Bronchial epithelial cell (primary cell): ENCODE measurements around the gene DTNBP1. TPM values are rescaled to one million over a fixed set of nuclear protein-coding genes. Genes with fewer than 3 reads are reported as not detected.

Source experiments
- DNase-seq: peaks from one replicate; pipeline ENCODE4 v3.0.0-alpha.2; 2010; ENCODE audit warnings: low read depth
- FAIRE-seq: peaks from 2 replicates; lab custom pipeline; 2011; peaks lifted over from hg19 to GRCh38; lab: Jason Lieb, UNC
- H3K27me3 ChIP-seq: 2 replicates; pipeline ENCODE4 v1.5.1; 2011; ENCODE audit warnings: low read length; ENCODE audit not compliant: control insufficient read depth, insufficient read depth
- H3K36me3 ChIP-seq: 2 replicates; pipeline ENCODE4 v1.5.1; 2011; ENCODE audit warnings: low read length; ENCODE audit not compliant: control insufficient read depth, insufficient read depth
- H3K4me3 ChIP-seq: 2 replicates; pipeline ENCODE4 v1.5.1; 2011; ENCODE audit warnings: mild to moderate bottlenecking, low read depth, low read length, control low read depth
- total RNA-seq: library from RNA; depleted of rRNA; stranded (reverse); fragments of >200 nt; gene quantifications from 2 replicates; pipeline ENCODE4 v1.2.1, GENCODE V29; 2014
- TF ChIP-seq, protein P1 (sequence below): IDR thresholded peaks from 2 replicates; pipeline ENCODE4 v1.5.1; 2011; ENCODE audit warnings: mild to moderate bottlenecking, moderate library complexity, low read length, control low read depth, inconsistent platforms; ENCODE audit not compliant: insufficient read depth, severe bottlenecking

Gene DTNBP1
- total RNA-seq, 1 donor from 2014 or later = 6.3 TPM

DNA sequence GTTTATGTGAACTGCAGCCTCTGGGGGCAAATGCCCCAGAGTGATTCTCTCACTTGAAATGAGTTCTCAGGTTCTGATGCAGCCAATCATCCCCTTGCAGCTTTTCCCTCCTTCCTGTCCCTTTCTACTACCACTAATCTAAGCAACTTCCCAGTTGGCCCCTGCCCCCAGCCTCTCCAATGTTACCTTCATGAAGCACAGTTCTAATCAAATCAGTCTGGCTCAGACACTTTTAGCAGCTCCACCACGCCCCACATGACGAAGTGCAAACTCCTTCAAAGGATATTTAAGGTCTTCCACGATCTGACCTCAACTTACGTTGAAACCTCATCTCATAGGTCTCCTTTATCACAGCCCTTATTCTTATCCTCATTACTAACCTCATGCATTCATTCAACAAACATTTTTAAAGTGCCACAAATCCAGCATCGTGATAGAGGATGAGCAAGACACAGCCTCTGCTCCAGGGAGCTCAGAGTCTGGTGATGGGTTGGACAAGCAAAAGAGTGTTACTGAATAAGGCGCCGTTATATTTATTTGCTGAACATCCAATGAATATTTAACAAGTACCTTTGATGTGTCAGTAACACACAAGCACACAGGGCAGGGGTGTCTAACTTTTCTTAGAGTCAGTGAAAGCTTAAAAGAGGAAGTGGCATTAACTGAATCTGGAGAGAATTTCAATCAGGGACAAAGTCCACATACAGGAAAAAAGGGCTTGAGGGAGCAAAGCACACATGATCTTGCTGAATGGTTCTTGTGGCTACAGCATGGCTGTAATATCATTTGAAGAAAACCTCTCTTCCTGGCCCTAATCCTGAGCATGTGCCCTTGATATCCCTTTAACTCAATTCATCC lies 20.4 kb upstream of the DTNBP1 start:
- Histone ChIP-seq H3K36me3 (no peaks in the 10 kb centered on the region), H3K27me3 (no peaks in the 10 kb centered on the region), H3K4me3 (no peak overlapping the region)
- FAIRE-seq = no peak
- no peak for DNase-seq
- TF ChIP-seq, protein P1, sequence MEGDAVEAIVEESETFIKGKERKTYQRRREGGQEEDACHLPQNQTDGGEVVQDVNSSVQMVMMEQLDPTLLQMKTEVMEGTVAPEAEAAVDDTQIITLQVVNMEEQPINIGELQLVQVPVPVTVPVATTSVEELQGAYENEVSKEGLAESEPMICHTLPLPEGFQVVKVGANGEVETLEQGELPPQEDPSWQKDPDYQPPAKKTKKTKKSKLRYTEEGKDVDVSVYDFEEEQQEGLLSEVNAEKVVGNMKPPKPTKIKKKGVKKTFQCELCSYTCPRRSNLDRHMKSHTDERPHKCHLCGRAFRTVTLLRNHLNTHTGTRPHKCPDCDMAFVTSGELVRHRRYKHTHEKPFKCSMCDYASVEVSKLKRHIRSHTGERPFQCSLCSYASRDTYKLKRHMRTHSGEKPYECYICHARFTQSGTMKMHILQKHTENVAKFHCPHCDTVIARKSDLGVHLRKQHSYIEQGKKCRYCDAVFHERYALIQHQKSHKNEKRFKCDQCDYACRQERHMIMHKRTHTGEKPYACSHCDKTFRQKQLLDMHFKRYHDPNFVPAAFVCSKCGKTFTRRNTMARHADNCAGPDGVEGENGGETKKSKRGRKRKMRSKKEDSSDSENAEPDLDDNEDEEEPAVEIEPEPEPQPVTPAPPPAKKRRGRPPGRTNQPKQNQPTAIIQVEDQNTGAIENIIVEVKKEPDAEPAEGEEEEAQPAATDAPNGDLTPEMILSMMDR = no peak

DNA sequence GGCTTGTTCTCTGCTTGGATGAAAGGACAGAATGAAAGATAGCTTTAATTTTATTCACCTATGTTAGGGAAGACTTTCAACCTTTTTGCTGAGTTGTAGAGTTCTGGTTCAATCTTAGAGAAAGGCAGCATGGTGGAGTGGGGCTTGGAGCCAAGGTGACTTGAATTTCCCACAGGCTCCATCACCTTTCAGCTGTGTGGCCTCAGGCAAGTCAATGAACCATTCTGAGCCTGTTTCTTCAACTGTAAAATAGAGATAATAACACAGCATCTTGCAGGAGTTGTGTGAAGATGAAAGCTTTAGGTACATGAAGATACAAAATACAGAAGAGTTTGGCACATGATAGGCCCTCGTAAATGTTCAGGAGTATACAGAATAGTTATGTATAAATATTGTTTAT lies 19.1 kb upstream of the DTNBP1 start:
- no peak for DNase-seq
- Histone ChIP-seq H3K4me3 (no peak overlapping the region), H3K27me3 (no peaks in the 10 kb centered on the region), H3K36me3 (no peaks in the 10 kb centered on the region)
- FAIRE-seq = no peak
- TF ChIP-seq, protein P1 = no peak

DNA sequence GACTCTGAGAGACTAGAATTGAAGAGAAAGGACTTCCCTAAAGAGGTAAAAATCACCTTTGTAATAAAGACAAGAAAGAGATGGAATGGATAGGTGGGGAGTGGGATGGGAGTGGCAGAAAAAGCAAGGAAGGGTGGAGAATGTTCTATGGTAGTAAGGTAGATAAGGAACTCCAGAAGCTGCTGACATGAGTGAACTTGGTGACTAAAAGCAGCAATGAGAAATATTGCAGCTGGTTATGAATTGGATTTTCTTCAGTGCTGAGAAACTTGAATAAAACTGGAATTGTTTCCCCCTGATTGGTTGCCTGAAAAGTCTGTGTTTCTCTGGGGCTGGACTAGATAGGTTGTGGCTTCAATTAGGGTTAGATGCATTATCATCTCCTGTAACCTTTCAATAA lies 15.7 kb upstream of the DTNBP1 start:
- no peaks in the 10 kb centered on the region for H3K27me3 ChIP-seq
- H3K4me3 ChIP-seq = no peak overlapping the region
- DNase-seq (no peak), FAIRE-seq (no peak)
- H3K36me3 ChIP-seq = no peaks in the 10 kb centered on the region
- TF ChIP-seq, protein P1 = no peak

DNA sequence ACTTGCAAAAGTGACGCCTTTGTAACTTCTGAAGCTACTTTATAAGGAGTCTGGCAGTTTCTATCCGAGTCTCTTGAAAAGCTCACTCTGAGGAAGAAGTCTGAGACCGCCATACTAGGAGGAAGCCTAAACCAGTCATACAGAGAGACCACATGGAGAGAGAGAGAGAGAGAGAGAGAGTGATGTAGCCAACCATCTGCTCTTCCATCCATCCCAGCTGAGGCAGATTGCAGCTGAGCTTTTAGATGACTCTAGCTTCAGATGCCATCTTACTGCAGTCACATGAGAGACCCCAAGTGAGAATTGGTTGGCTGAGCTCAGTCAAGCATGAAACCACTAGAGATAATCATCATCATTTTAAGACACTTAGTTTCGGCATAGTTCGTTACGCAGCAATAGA lies 15.0 kb upstream of the DTNBP1 start:
- DNase-seq (no peak), FAIRE-seq (no peak)
- H3K36me3 ChIP-seq = no peaks in the 10 kb centered on the region
- H3K27me3 ChIP-seq = no peaks in the 10 kb centered on the region
- TF ChIP-seq, protein P1 = no peak
- H3K4me3 ChIP-seq = no peak overlapping the region

DNA sequence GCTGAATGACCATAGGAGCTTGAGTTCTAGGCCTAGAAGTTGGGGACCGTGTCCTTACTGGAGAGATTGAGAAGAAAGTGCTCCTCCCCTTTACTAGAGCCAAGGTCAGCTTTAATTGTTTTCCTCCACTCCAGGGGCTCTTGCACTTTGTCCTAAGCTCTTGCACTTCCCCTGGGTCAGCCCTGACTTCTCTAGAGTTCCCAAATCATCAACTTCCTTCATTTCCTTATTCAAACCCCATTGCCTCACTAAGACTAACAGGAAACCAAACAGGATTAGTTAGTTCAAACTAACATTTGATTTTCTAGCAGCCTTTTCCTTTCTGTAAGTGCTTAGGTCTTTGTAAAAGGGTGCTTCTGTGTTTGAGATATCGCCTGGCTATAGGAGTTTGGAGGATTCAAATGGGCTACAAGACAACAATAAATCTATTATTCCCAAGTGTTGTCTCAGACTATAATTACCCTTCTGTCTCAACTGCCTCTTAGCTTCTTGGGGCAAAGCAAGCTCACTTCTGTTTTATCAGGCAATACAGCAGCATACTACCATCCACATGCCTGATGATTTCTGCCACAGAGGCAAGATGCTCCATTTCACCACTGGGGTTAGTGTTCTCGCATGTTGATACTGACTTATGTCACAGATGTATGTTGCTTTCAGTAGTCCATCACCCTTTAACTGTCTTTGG lies 12.8 kb upstream of the DTNBP1 start:
- Histone ChIP-seq H3K27me3 (peaks cover 2% of the 10 kb centered on the region), H3K36me3 (no peaks in the 10 kb centered on the region), H3K4me3 (no peak overlapping the region)
- FAIRE-seq (no peak), DNase-seq (peak; percentile 4)
- TF ChIP-seq, protein P1 = no peak
